GM21529 (cell line): ENCODE results near the gene PLXDC1.

Source experiments
- ATAC-seq: cut with Tn5 transposase; IDR thresholded peaks from one replicate; pipeline ENCODE4 v1.9.1; 2021; ENCODE audit not compliant: unreplicated experiment

The PLXDC1 gene

DNA sequence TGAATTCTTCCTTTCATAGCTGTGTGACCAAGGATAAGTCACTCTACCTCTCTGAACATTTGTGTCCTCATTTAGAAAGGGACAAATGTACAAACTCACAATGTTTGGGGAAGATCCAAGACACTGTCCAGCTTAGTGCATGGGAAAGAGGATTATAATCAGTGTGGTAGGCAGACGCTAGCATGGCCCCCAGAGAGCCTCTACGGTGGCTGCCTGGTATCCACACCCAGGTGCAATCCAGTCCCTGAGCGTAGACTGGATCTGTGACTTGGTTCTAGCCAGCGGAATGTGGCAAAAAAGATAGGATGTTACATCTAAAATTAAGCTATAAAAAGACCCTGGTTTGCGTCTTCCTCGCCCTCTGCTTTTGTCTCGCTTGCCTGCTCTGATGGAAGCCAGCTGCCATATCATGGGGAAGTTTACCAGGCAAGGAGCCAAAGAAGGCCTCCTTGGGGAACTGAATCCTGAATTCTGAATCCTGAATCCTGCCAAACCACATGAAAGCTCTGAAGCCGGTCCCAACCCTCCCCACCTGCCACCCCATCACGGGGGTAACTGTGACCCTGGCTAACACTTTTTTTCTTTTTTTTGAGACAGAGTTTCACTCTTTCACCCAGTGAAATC lies 51.7 kb downstream of the PLXDC1 start:
- no peak for ATAC-seq

DNA sequence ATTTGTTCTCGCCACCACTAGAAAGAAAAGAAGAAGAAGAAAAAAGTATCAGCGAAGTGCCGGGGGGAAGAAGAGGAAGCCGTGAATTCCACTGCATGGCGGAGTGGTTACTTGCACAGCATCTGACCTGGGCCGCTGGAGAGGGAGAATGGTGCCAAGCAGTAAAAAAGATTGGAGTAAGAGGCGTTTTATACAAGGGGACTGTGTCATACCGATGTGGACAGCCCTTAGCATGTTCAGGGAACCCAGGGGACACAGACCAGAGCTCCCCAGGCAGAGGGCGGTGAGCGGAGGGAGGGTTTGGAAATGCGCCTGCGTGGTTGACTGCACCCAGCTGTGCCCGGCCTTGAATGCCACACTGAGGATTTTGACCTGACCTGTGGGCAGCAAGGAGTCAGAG lies 52.8 kb downstream of the PLXDC1 start:
- no peak for ATAC-seq

DNA sequence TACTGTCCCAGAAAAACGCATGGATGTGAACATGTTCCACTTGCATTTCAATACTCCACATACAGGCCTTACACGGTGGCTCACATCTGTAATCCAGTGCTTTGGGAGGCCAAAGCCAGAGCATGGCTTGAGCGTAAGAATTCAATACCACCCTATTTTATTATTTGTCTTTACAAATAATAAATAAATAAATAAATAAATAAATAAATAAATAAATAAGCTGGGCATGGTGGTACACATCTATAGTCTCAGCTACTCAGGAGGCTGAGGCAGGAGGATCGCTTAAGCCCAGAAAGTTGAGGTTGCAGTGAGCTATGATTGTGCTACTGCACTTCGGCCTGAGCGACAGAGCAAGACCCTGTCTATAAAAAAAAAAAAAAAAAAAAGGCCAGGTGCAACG lies 53.9 kb downstream of the PLXDC1 start:
- ATAC-seq, result no peak

DNA sequence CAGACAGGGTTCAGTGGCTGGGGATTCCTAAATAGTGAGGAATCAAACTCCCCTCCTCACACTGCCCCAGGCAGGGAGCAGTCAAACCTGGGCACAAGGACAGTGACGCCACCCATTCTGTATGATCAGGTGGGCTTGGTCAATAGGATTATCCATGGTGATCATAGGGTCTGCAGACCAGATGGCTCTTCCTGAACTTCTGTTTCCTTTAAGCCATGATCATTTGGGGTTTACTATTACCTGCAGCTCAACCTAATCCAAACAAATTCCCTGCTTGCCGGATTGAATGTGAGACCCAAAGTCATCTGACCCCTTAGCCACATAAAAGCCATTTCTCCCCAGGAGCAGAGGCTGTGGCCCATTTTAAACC lies 54.3 kb downstream of the PLXDC1 start:
- no peak for ATAC-seq

DNA sequence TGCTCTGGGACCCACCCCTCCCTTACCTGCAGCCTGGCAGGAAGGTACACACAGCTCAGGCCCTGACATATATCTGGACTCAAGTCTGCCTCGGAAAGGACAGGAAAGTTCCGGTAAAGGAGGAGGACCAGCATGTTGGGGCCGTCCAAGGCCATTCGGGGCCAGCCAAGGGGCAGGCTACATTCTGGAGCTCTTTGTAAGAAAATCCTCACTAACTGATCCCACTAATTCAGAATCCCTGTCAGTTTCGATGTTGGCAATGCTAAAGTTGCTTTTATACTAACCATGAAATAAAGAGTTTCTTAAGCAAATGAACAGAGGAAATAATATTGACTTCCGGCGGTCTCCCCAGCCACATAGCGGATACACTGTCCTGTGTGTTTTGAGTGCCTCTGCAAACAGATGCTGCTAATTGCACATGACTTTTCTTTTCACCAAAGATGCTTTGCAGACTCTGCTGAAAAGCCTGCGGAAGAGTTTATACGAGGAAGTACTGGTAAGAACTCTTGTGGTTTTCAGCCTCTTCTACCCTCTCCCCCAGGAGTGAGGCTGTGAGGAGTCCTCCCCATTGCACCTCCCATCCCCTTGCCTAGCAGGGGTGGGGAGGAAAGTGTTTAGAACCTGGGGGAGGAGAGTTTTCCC lies 54.8 kb downstream of the PLXDC1 start:
- no peak for ATAC-seq

DNA sequence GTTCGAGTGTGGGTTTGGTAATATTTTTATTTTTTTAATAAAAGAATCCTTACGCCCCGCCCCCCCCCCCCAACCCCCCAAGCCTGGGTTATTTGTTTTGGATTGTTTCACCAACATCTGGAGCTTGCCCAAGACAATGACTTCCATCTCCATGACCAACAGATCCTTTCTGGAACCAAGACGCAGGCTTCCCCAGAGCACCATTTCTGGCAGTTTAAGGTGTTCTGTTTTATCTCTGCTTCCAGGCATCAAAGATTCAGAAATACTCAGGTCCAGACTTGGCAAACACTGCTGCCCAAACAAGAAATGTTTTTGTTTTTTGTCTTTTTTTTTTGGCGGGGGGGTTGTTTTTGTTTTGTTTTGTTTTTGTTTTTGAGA lies 56.1 kb downstream of the PLXDC1 start:
- ATAC-seq, result no peak

DNA sequence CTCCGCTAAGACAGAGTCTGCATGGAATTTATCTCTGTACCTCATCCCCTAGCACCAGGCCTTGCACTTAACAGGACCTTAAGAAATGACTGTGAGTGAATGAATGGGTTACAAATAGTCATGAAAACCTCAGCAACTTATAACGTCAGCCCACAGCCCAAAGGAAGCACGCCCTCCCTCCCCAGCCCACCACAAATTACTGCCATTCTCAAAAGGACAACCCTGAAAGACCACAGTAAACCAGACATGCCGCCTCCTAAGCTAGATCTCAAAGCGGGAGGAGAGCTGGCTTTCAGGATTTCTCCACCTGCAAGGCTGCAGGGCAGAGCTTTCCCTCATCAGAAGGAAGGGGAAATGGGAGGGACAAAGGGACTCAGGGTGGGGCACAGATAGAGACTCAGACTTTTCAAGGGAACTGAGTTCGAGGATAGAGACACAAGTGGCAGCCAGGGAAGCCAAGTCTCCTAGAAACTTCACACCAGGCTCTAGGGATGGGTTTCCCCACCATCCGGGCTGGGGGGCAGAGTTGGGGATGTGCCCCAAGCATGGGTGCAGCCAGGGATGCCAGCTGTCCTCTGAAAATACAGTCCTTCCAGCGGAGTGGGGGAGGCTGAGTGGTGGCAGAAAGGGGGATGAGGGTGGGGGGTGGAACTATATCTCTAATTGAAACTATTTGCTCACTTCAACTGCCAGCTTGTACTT lies 56.7 kb downstream of the PLXDC1 start:
- no peak for ATAC-seq

DNA sequence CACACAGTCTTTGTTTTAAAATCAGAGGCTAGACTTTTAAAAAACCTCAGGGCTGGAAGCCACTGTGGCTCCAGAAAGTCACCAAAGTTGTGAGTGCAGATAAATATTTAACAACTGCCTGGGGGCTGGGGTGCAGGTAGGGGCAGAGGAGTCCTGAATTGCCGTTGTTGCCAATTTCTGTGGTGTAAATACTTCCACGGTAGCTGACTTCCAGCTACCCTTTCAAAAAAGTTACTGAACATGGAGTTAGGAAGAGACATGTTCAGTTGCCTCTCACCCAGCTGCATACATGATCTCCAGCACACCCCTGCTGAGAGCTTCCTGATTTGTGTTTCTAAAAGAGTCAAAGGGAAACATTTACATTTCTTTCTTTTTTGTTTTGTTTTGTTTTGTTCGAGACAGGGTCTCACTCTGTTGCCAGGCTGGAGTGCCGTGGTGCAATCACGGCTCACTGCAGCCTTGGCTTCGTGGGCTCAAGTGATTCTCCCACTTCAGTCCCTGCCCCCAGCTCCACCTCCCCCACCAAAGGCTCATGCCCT lies 58.7 kb downstream of the PLXDC1 start:
- no peak for ATAC-seq

DNA sequence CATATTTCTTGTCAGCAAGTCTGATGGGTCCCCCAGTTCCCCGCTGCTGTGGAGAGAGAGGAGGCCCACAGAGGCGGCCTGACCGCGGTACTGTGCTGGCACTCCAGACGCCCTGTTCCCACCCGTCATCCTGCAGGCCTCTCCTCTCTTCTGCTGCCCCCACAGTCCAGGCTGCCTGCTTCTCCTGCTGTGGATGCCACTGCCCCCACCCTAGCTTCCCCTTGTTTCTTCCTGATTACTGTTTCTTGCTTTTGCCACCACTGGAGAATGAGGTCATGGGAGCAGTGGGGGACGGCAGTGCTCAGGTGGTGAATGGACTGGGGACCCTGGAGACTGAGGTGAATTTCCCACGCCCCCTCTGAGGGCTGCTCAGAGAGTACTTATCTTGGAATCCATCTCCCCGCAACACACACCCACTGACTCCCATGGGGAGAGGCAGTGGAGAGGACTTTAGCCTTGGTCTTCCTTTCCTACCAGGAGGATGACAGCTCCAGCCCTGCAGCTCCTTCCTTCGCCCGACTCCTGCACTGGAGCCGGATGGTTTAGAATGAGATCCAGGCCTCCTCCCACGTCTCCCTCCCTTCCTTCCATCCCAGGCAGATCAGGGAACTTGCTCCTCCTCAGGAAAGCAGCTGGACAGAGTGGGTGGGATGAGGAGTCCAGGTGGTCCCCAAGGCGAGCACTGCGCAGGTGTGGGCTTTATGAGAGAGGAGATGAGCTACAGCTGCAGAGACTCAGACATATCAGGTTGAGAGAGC lies 60.4 kb downstream of the PLXDC1 start:
- ATAC-seq, result no peak

DNA sequence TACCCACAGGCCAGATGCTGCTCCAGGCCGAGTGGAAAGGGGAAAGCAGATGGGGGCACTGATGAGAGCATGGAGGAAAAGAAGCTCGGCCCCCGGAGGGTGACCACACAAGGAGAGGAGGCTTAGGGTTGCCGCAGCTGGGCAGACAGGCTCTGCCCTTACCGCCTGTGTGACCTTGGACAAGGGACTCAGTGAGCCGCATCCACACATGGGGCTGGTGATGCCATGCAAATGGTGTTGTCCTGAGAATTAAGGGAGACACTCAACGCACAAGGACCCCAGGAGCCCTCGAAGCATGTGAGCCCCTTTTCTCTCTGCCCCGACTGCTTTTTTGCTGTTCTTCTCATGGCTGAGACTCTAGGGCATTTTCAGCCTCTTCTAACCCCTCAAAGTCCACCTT lies 61.0 kb downstream of the PLXDC1 start:
- ATAC-seq, result no peak

DNA sequence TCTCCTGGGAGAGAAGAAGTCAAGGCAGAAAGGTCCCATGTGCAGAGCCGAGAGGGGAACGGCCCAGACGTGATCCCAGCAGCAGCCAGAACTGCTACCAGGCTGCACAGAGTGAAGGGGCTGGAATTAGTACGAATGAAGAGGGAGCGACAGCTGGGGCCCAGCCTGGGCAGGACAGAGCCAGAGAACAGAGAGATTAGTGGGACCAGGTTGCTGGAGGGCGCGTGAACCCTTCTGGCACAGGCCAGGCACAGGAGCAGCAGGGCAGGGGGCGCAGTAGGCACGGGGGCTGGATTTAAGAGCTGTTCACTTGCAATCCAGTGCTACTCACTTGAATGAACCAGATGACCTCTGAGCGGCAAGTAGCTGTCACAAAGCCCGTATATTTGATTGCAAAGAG lies 66.9 kb downstream of the PLXDC1 start:
- no peak for ATAC-seq

DNA sequence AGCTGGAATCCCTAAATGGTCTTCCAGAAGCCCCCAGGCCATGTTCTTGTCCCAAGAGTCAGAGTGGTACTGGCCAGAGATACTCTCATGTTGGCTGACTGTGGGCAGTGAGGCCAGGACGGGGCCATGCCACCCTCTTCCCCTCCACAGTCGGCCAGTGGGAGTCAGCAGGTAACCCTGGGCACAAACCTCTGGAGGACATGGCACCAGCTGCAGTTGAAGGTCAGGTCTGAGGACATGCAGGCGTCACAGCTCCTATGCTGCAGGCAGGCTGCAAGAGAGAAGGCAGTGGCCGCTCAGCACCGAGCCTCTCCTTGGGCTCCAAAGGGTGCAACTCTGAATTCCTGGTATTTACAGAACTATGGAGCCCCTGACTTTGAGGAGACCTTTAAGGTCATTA lies 68.2 kb downstream of the PLXDC1 start:
- ATAC-seq, result no peak

DNA sequence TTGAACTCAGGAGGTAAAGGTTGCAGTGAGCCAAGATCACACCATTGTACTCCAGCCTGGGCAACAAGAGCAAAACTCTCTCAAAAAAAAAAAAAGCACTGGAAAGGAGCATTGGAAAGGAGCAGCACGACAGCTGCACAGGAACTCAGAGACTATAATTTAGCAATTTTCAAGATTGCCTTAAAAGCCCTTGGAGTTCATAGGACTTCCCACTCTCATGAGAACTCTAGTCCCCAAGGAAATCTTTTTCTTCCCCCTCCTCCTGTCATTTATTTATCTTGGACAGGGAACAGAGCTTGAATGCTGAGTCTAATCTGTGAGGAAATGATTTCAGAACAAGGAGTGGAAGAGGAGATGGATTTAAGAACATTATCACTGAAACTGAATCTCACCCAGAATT lies 69.0 kb downstream of the PLXDC1 start:
- no peak for ATAC-seq

DNA sequence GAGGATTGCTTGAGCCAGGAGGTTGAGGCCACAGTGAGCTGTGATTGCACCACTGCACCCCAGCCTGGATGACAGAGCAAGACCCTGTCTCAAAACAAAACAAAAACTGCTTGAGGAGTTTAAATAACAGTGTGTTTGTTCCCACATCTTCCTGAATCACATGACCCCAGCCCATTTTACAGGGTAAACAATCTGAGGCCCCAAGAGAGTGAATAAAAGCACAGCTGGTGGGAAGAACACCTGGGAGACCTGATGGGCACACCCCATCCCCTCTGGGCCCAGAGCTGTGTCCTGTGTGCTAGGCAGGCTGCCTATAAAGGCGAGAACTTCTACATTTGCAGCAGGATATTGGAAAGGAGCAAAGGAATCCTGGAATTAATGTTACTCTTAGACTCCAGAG lies 69.6 kb downstream of the PLXDC1 start:
- no peak for ATAC-seq

DNA sequence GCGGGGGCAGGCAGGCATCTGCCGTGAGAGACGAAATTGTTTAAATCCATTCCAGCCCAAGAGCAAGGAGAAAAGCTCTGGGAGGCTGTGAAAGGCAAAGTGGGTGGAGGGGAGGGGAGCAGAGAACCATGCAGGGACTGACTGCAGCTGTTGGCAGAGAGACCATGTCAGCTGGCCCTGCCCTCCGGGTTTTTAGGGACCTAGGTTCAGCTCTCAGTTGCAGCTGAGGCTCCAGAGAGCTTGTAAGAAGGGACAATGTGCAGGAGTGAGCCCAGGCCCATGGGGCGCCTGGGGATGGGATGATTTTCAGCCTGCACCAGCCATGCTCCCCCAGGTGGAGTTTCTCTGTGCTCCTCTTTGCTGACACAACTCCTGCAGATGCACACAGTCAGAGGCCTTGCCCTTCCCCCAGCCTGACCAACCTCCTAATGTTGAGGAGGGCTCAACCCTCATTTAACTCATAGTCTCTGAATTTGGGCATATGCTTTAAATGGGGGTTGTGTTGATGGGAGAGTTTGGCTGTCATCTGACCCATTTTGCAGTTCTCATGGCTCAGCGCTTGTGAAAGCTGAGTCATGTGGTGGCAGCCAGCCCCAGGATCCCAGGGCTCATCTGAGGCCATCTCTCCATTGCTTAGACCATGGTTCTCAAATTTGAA lies 70.9 kb downstream of the PLXDC1 start:
- ATAC-seq, result no peak

DNA sequence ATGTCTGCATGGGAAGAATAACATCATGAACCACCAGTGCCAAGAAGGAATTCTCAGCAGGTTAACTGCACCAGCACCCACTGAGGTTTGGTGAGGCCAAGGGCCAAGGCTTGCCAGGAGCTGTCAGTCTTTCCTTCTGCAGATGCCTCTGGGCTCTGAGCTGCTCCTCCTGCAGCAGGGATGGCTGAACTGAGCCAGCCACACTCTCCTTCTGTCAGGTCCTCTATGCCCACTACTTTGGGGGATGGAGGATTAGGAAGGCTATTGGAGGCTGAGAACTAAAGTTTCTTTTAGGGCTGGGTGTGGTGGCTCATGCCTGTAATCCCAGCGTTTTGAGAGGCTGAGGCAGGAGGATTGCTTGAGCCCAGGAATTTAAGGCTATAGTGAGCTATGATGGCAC lies 71.6 kb downstream of the PLXDC1 start:
- ATAC-seq, result no peak

DNA sequence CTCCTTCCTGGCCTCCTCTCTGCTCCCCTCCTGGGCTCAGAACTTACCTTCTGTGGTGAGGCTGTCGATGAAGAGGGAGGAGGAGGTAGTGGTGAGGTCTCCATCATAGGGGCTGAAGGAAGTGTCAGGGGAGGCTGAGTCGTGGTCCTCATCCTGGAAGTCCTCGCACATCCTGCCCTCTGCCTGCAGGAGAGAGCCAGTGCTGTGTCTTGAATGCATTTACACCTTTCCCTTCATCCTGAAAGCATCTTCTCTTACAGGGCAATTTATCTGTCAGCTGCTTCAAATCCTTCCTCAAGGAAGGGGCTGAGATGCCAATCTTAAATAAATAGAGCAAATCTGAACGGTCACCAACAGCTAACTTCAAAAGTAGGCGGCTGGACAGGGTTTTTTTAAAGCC lies 73.6 kb downstream of the PLXDC1 start:
- ATAC-seq, result no peak

DNA sequence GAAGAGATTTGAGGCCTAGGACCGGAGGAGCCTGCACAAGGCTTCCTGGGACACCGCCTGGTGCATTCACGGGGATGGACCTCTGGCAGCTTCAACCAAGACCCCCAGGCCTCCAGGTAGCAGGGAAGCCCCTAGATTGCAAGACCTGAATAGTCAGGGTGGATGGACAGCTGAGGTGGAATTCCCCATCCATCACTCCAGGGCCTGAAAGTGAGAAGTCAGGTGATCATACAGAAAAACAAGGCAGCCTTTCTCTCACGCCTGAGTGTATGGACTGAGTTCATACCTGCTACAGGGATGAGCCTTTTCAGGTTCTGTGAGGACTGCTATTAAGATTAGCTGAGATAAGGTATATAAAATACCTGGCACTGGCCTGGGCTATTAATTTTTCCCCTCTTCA lies 74.2 kb downstream of the PLXDC1 start:
- no peak for ATAC-seq

DNA sequence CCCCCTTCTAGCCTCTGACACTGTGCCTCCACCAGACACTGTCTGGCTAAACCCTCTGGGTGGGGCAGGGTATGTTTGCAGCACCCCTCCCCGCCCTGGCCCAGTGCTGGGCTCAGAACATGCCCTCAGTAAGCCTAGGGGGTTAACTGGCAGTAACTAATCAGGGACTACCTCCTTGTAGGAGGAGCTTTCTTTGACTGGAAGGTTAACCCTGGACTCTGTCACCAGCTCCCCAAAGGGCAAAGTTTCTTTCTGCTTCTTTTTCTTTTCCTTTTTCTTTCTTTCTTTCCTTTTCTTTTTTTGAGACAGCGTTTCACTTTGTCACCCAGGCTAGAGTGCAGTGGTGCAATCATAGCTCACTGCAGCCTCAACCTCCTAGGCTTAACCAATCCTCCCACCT lies 76.8 kb downstream of the PLXDC1 start:
- ATAC-seq, result no peak

DNA sequence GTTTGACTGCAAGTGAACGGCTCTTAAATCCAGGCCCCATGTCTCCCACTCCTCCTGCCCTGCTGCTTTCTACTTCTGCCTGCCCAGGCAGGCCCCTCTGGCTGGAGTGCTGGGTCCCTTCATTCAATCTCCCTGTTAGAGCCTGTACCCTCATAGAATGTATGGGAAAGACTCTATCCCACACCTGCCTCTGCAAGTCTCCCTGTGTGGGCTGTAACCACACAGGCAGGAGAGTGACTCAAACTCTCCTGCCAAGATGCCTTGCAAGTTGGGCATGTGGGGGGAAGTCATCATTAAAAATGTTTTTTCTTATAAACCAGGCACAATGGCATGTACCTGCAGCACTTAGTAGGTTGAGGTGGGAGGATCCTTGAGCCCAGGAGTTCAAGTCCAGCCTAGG lies 77.5 kb downstream of the PLXDC1 start:
- no peak for ATAC-seq

DNA sequence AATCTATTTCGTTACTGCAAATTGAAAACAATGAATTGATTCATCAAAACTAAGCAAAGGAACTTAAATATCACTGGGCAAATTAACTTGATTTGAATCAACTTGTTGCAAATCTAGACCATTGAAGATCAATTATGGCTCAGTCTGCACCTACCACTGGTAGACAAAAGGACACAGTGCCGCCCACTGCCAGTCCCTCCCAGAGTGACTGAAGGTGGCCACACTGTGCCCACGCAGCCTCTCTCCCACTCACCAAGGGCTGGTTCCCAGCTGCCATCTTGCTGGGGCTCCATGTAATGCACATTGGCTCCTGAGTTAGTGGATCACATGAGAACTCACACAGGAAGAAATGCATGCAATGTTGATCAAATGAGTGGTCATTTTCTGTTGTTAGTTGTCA lies 78.1 kb downstream of the PLXDC1 start:
- ATAC-seq, result no peak
